Stimulated activated effector memory CD8-positive, alpha-beta T cell treated with anti-CD3 and anti-CD28 coated beads, Interleukin-12 subunit alpha, Interleukin-12 subunit beta, amount 100 ng/mL, for 72 hours (primary cell): Measurements from ENCODE around the gene ZNF653.

Source experiments
- ATAC-seq: fragments of 150-1000 bp; cut with Tn5 transposase; 2 replicates; pipeline ENCODE4 v1.10.0; 2021
- DNase-seq, 2 donors: peaks; one replicate each; pipeline ENCODE4 v3.0.0; 2021 to 2022; ENCODE audit warnings: low spot score in 2 of 2
- H3K27ac Mint-ChIP-seq: one replicate; pipeline ENCODE4 v1.8.0; 2022; ENCODE audit warnings: mild to moderate bottlenecking, mixed read lengths
- H3K36me3 Mint-ChIP-seq: one replicate; pipeline ENCODE4 v1.8.0; 2022; ENCODE audit warnings: mild to moderate bottlenecking, mixed read lengths
- H3K4me1 Mint-ChIP-seq: one replicate; pipeline ENCODE4 v1.8.0; 2022; ENCODE audit warnings: mixed read lengths
- H3K4me3 Mint-ChIP-seq: one replicate; pipeline ENCODE4 v1.8.0; 2022; ENCODE audit warnings: mild to moderate bottlenecking, mixed read lengths
- H3K9me3 Mint-ChIP-seq: one replicate; pipeline ENCODE4 v1.8.0; 2022; ENCODE audit warnings: mixed read lengths

ZNF653 gene

GRCh38 chr19:11534948-11535347 lies 29.3 kb upstream of the ZNF653 start:
- no peak for ATAC-seq
- Mint-ChIP-seq H3K36me3 (no peaks in the 10 kb centered on the region), H3K9me3 (no peaks in the 10 kb centered on the region), H3K4me1 (peaks cover 37% of the 10 kb centered on the region), H3K4me3 (peak overlapping the region; percentile 0), H3K27ac (no peak overlapping the region)
- no peak for DNase-seq

- H3K36me3 Mint-ChIP-seq: no peaks in the 10 kb centered on the region
- ATAC-seq (no peak), DNase-seq (no peak)
- H3K9me3 Mint-ChIP-seq: no peaks in the 10 kb centered on the region
- peaks cover 37% of the 10 kb centered on the region for H3K4me1 Mint-ChIP-seq
- no peak overlapping the region for H3K27ac Mint-ChIP-seq
- H3K4me3 Mint-ChIP-seq: peak overlapping the region; percentile 0
These were observed 28.9 kb upstream of the ZNF653 start for GRCh38 chr19:11534538-11534937.

- Mint-ChIP-seq H3K9me3 (no peaks in the 10 kb centered on the region), H3K36me3 (peaks cover 8% of the 10 kb centered on the region), H3K4me1 (peaks cover 41% of the 10 kb centered on the region), H3K4me3 (no peak overlapping the region), H3K27ac (no peak overlapping the region)
- no peak for ATAC-seq
- DNase-seq: no peak
These were observed 24.8 kb upstream of the ZNF653 start for GRCh38 chr19:11530432-11530831.

- peak within 1 kb of the TSS; percentile 93 for H3K27ac Mint-ChIP-seq
These were observed 23.1 kb upstream of the ZNF653 start, which contains the start of gene ECSIT for GRCh38 chr19:11528551-11529341. Gene ECSIT (minus strand): TSS chr19:11529134. CDS start chr19:11519170, 9,964 bp downstream.

GRCh38 chr19:11519138-11519537 lies 13.5 kb upstream of the ZNF653 start:
- no peak for ATAC-seq
- DNase-seq: no peak
- no peaks in the 10 kb centered on the region for H3K4me1 Mint-ChIP-seq
- no peak overlapping the region for H3K4me3 Mint-ChIP-seq
- H3K36me3 Mint-ChIP-seq: peaks cover 65% of the 10 kb centered on the region
- no peaks in the 10 kb centered on the region for H3K9me3 Mint-ChIP-seq
- no peak overlapping the region for H3K27ac Mint-ChIP-seq

More at GRCh38 chr19:11528551-11529341, 23.1 kb upstream of the ZNF653 start, which contains the start of gene ECSIT:
- peaks cover 27% of the 10 kb centered on the region for H3K4me1 Mint-ChIP-seq
- peaks cover 25% of the 10 kb centered on the region for H3K36me3 Mint-ChIP-seq
- DNase-seq (peak; percentile 81 to 96), ATAC-seq (peak; percentile 96)
- H3K9me3 Mint-ChIP-seq: no peaks in the 10 kb centered on the region
- peak within 1 kb of the TSS; percentile 94 for H3K4me3 Mint-ChIP-seq

- Mint-ChIP-seq H3K27ac (no peak overlapping the region), H3K36me3 (peaks cover 69% of the 10 kb centered on the region), H3K4me1 (peaks cover 5% of the 10 kb centered on the region), H3K4me3 (no peak overlapping the region), H3K9me3 (no peaks in the 10 kb centered on the region)
- no peak for ATAC-seq
- no peak for DNase-seq
These were observed 8.3 kb upstream of the ZNF653 start for GRCh38 chr19:11513946-11514345.

GRCh38 chr19:11510444-11510843 lies 4.8 kb upstream of the ZNF653 start:
- Mint-ChIP-seq H3K4me1 (peaks cover 19% of the 10 kb centered on the region), H3K4me3 (no peak overlapping the region), H3K9me3 (no peaks in the 10 kb centered on the region), H3K36me3 (peaks cover 66% of the 10 kb centered on the region), H3K27ac (no peak overlapping the region)
- DNase-seq: no peak
- no peak for ATAC-seq

- H3K27ac Mint-ChIP-seq: no peak overlapping the region
These were observed 1.9 kb upstream of the ZNF653 start for GRCh38 chr19:11507370-11508078.

GRCh38 chr19:11506967-11507366 lies 1.3 kb upstream of the ZNF653 start:
- peaks cover 28% of the 10 kb centered on the region for H3K4me1 Mint-ChIP-seq
- no peak for ATAC-seq

More at GRCh38 chr19:11507370-11508078, 1.9 kb upstream of the ZNF653 start:
- peaks cover 50% of the 10 kb centered on the region for H3K36me3 Mint-ChIP-seq
- H3K4me3 Mint-ChIP-seq: peak overlapping the region; percentile 85
- H3K4me1 Mint-ChIP-seq: peaks cover 28% of the 10 kb centered on the region
- no peaks in the 10 kb centered on the region for H3K9me3 Mint-ChIP-seq
- DNase-seq: no peak
- ATAC-seq: no peak

GRCh38 chr19:11506101-11506555 lies 489 bp upstream of the ZNF653 start:
- DNase-seq (no peak), ATAC-seq (peak; percentile 49)
- Mint-ChIP-seq H3K9me3 (no peaks in the 10 kb centered on the region), H3K4me1 (peaks cover 31% of the 10 kb centered on the region), H3K27ac (peak overlapping the region; percentile 97), H3K4me3 (peak overlapping the region; percentile 85), H3K36me3 (peaks cover 54% of the 10 kb centered on the region)

More at GRCh38 chr19:11506967-11507366, 1.3 kb upstream of the ZNF653 start:
- Mint-ChIP-seq H3K27ac (peak overlapping the region; percentile 97), H3K9me3 (no peaks in the 10 kb centered on the region), H3K36me3 (peaks cover 50% of the 10 kb centered on the region), H3K4me3 (peak overlapping the region; percentile 85)
- no peak for DNase-seq

- H3K27ac Mint-ChIP-seq: peak overlapping the region; percentile 97
- H3K4me3 Mint-ChIP-seq: peak overlapping the region; percentile 85
- H3K4me1 Mint-ChIP-seq: peaks cover 32% of the 10 kb centered on the region
- DNase-seq: peak; percentile 92 to 97
- H3K36me3 Mint-ChIP-seq: peaks cover 51% of the 10 kb centered on the region
- peak; percentile 93 for ATAC-seq
- H3K9me3 Mint-ChIP-seq: no peaks in the 10 kb centered on the region
These were observed 571 bp downstream of the ZNF653 start for GRCh38 chr19:11505032-11505503.

GRCh38 chr19:11504502-11505031 lies 1.1 kb downstream of the ZNF653 start:
- Mint-ChIP-seq H3K36me3 (peaks cover 55% of the 10 kb centered on the region), H3K4me3 (peak overlapping the region; percentile 85), H3K9me3 (no peaks in the 10 kb centered on the region), H3K4me1 (peaks cover 36% of the 10 kb centered on the region), H3K27ac (peak overlapping the region; percentile 97)
- DNase-seq (no peak), ATAC-seq (no peak)

- peak overlapping the region; percentile 33 for H3K27ac Mint-ChIP-seq
These were observed 5.7 kb downstream of the ZNF653 start for GRCh38 chr19:11499890-11500420.

GRCh38 chr19:11499220-11499726 lies 6.4 kb downstream of the ZNF653 start:
- Mint-ChIP-seq H3K36me3 (peaks cover 35% of the 10 kb centered on the region), H3K4me3 (no peak overlapping the region), H3K27ac (peak overlapping the region; percentile 33)

More at GRCh38 chr19:11499890-11500420, 5.7 kb downstream of the ZNF653 start:
- no peak for DNase-seq
- no peak overlapping the region for H3K4me3 Mint-ChIP-seq
- no peaks in the 10 kb centered on the region for H3K9me3 Mint-ChIP-seq
- peaks cover 35% of the 10 kb centered on the region for H3K36me3 Mint-ChIP-seq
- H3K4me1 Mint-ChIP-seq: peaks cover 26% of the 10 kb centered on the region
- no peak for ATAC-seq

More at GRCh38 chr19:11499220-11499726, 6.4 kb downstream of the ZNF653 start:
- ATAC-seq: no peak
- Mint-ChIP-seq H3K9me3 (no peaks in the 10 kb centered on the region), H3K4me1 (peaks cover 19% of the 10 kb centered on the region)
- DNase-seq: no peak
